CD4-positive, CD25-positive, alpha-beta regulatory T cell (primary cell): ENCODE data around the gene SERINC1. TPM values are rescaled to one million over a fixed set of nuclear protein-coding genes. Genes with fewer than 3 reads are reported as not detected.
A peak's percentile ranks its signal among the peaks of the same experiment; 100 is the strongest.
"Not testable (repeated sequence)": the region's sequence is repeated elsewhere in the genome, so short reads cannot be mapped to it uniquely, and the experiment has no call there.

Experiments used
- ATAC-seq, 2 donors: fragments of 150-1000 bp; cut with Tn5 transposase; one replicate each; pipeline ENCODE4 v1.10.0; 2021; ENCODE audit warnings: low read depth in 2 of 2, moderate number of reproducible peaks in 2 of 2, moderate library complexity in 1 of 2
- DNase-seq, 3 donors: peaks; one replicate each; pipeline versions ENCODE4 v3.0.0 to v3.0.0-alpha.2; 2012 to 2022; ENCODE audit warnings: mixed read lengths in 1 of 3
- H3K27ac ChIP-seq: one replicate; pipeline ENCODE4 v1.7.0; 2013; ENCODE audit warnings: mild to moderate bottlenecking, low read length; ENCODE audit not compliant: insufficient read depth, poor library complexity, severe bottlenecking
- H3K27me3 ChIP-seq: one replicate; pipeline ENCODE4 v1.7.0; 2013; ENCODE audit warnings: low read length; ENCODE audit not compliant: control insufficient read depth, insufficient read depth
- H3K36me3 ChIP-seq: one replicate; pipeline ENCODE4 v1.7.0; 2013; ENCODE audit warnings: mild to moderate bottlenecking, low read length, moderate library complexity; ENCODE audit not compliant: control insufficient read depth, insufficient read depth
- H3K4me1 ChIP-seq: 2 replicates; pipeline ENCODE4 v1.7.0; 2013; ENCODE audit warnings: mild to moderate bottlenecking, low read length; ENCODE audit not compliant: insufficient read depth, control insufficient read depth, poor library complexity, severe bottlenecking
- H3K4me3 ChIP-seq: one replicate; pipeline ENCODE4 v1.7.0; 2013; ENCODE audit warnings: low read depth, mild to moderate bottlenecking, low read length, moderate library complexity
- H3K9me3 ChIP-seq, 2 experiments: 1 replicate in 1 of 2; 2 replicates in 1 of 2; pipeline ENCODE4 v1.7.0; 2013; ENCODE audit warnings: low read length in 2 of 2, mild to moderate bottlenecking in 1 of 2, moderate library complexity in 1 of 2; ENCODE audit not compliant: control insufficient read depth in 2 of 2
- H3K27ac Mint-ChIP-seq, 3 donors: one replicate each; pipeline ENCODE4 v1.8.0; 2020 to 2022; ENCODE audit warnings: mild to moderate bottlenecking in 3 of 3, mixed read lengths in 3 of 3, moderate library complexity in 2 of 3
- H3K27me3 Mint-ChIP-seq: one replicate; pipeline ENCODE4 v1.8.0; 2022; ENCODE audit warnings: mild to moderate bottlenecking, mixed read lengths
- H3K36me3 Mint-ChIP-seq: one replicate; pipeline ENCODE4 v1.8.0; 2020; ENCODE audit warnings: mixed read lengths
- H3K4me1 Mint-ChIP-seq, 4 donors: one replicate each; pipeline ENCODE4 v1.8.0; 2020 to 2022; ENCODE audit warnings: mixed read lengths in 4 of 4, mild to moderate bottlenecking in 1 of 4
- H3K4me3 Mint-ChIP-seq, 4 donors: one replicate each; pipeline ENCODE4 v1.8.0; 2020 to 2022; ENCODE audit warnings: mild to moderate bottlenecking in 4 of 4, mixed read lengths in 4 of 4, moderate library complexity in 3 of 4
- H3K9me3 Mint-ChIP-seq, 7 donors: one replicate each; pipeline ENCODE4 v1.8.0; 2020 to 2022; ENCODE audit warnings: mixed read lengths in 7 of 7, mild to moderate bottlenecking in 3 of 7, moderate library complexity in 2 of 7
- polyA plus RNA-seq, 4 donors: library from polyadenylated mRNA; unstranded; fragments of 300-500 nt; fragmentation: Illumina TruSeq; gene quantifications; one replicate each; pipeline ENCODE4 v1.2.3, GENCODE V29; 2021
- total RNA-seq: library from RNA; stranded (reverse); gene quantifications from one replicate; pipeline ENCODE4 v1.2.3, GENCODE V29; 2022

The SERINC1 gene
- total and polyA plus RNA-seq, 5 donors from 2014 or later, result 139 to 193 (median 160) TPM

GRCh38 chr6:122490607-122491006 lies 19.0 kb upstream of the SERINC1 start:
- H3K36me3 ChIP-seq, result no peaks in the 10 kb centered on the region
- H3K27me3 ChIP-seq, result no peaks in the 10 kb centered on the region
- no peak overlapping the region for H3K27ac ChIP-seq
- Mint-ChIP-seq H3K27me3 (no peaks in the 10 kb centered on the region), H3K36me3 (no peaks in the 10 kb centered on the region), H3K4me1 (peaks cover 0 to 6% (median 3%) of the 10 kb centered on the region in 4 donors), H3K27ac (no peak overlapping the region), H3K4me3 (no peak overlapping the region), H3K9me3 (peaks cover 0 to 2% (median 0%) of the 10 kb centered on the region in 7 donors)
- no peak for DNase-seq
- ATAC-seq, result no peak
- H3K4me3 ChIP-seq, result no peak overlapping the region
- peaks cover 0 to 6% of the 10 kb centered on the region in 2 experiments for H3K9me3 ChIP-seq
- H3K4me1 ChIP-seq, result no peaks in the 10 kb centered on the region

GRCh38 chr6:122484760-122485159 lies 13.2 kb upstream of the SERINC1 start:
- H3K27me3 ChIP-seq, result no peaks in the 10 kb centered on the region
- H3K4me1 Mint-ChIP-seq, result no peaks in the 10 kb centered on the region

GRCh38 chr6:122482750-122483080 lies 11.1 kb upstream of the SERINC1 start:
- no peak overlapping the region for H3K4me3 ChIP-seq
- H3K27ac Mint-ChIP-seq, result no peak overlapping the region
- peaks cover 4% of the 10 kb centered on the region for H3K27me3 Mint-ChIP-seq
- no peaks in the 10 kb centered on the region for H3K9me3 ChIP-seq
- no peak overlapping the region for H3K4me3 Mint-ChIP-seq
- H3K4me1 Mint-ChIP-seq, result no peaks in the 10 kb centered on the region
- no peaks in the 10 kb centered on the region for H3K27me3 ChIP-seq
- H3K27ac ChIP-seq, result no peak overlapping the region
- H3K9me3 Mint-ChIP-seq, result no peaks in the 10 kb centered on the region
- no peak for ATAC-seq
- H3K4me1 ChIP-seq, result no peaks in the 10 kb centered on the region
- H3K36me3 ChIP-seq, result no peaks in the 10 kb centered on the region
- no peak for DNase-seq
- H3K36me3 Mint-ChIP-seq, result no peaks in the 10 kb centered on the region

More at GRCh38 chr6:122484760-122485159, 13.2 kb upstream of the SERINC1 start:
- Histone ChIP-seq H3K36me3 (no peaks in the 10 kb centered on the region), H3K9me3 (no peaks in the 10 kb centered on the region), H3K4me3 (no peak overlapping the region), H3K4me1 (no peaks in the 10 kb centered on the region), H3K27ac (no peak overlapping the region)
- Mint-ChIP-seq H3K27me3 (peaks cover 4% of the 10 kb centered on the region), H3K27ac (no peak overlapping the region), H3K9me3 (no peaks in the 10 kb centered on the region), H3K4me3 (no peak overlapping the region), H3K36me3 (no peaks in the 10 kb centered on the region)
- ATAC-seq, result no peak
- no peak for DNase-seq

GRCh38 chr6:122476131-122476530 lies 4.5 kb upstream of the SERINC1 start:
- H3K27me3 ChIP-seq, result no peaks in the 10 kb centered on the region
- H3K9me3 Mint-ChIP-seq, result no peaks in the 10 kb centered on the region
- H3K27ac ChIP-seq, result no peak overlapping the region
- peaks cover 0 to 12% (median 7%) of the 10 kb centered on the region in 4 donors for H3K4me1 Mint-ChIP-seq
- H3K27ac Mint-ChIP-seq, result no peak overlapping the region
- no peak overlapping the region for H3K4me3 Mint-ChIP-seq
- peaks cover 4% of the 10 kb centered on the region for H3K36me3 Mint-ChIP-seq
- no peak overlapping the region for H3K4me3 ChIP-seq
- peaks cover 6% of the 10 kb centered on the region for H3K27me3 Mint-ChIP-seq
- H3K9me3 ChIP-seq, result no peaks in the 10 kb centered on the region
- ATAC-seq (no peak), DNase-seq (peak in 2 of 3 donors; percentile 42 to 46)
- no peaks in the 10 kb centered on the region for H3K36me3 ChIP-seq
- peaks cover 4% of the 10 kb centered on the region for H3K4me1 ChIP-seq

- Mint-ChIP-seq H3K9me3 (no peaks in the 10 kb centered on the region), H3K4me1 (peaks cover 23 to 49% (median 40%) of the 10 kb centered on the region in 4 donors)
- no peak for DNase-seq
Measured at GRCh38 chr6:122472022-122472340, 374 bp upstream of the SERINC1 start.

GRCh38 chr6:122461885-122462284 lies 9.7 kb downstream of the SERINC1 start:
- Histone ChIP-seq H3K4me1 (peaks cover 62% of the 10 kb centered on the region), H3K36me3 (peaks cover 46% of the 10 kb centered on the region), H3K27ac (no peak overlapping the region), H3K27me3 (no peaks in the 10 kb centered on the region), H3K9me3 (no peaks in the 10 kb centered on the region), H3K4me3 (peak overlapping the region; percentile 62)
- Mint-ChIP-seq H3K4me3 (peak overlapping the region; percentile 37 to 71 (median 52)), H3K9me3 (peaks cover 0 to 1% (median 0%) of the 10 kb centered on the region in 7 donors), H3K27me3 (no peaks in the 10 kb centered on the region), H3K4me1 (peaks cover 71 to 97% (median 83%) of the 10 kb centered on the region in 4 donors), H3K27ac (no peak overlapping the region), H3K36me3 (peaks cover 33% of the 10 kb centered on the region)
- no peak for ATAC-seq
- no peak for DNase-seq

More at GRCh38 chr6:122472022-122472340, 374 bp upstream of the SERINC1 start:
- H3K27ac ChIP-seq, result peak overlapping the region; percentile 99
- H3K4me3 ChIP-seq, result peak overlapping the region; percentile 99
- ATAC-seq, result peak; percentile 45 to 50
- peaks cover 37% of the 10 kb centered on the region for H3K4me1 ChIP-seq
- peaks cover 20% of the 10 kb centered on the region for H3K36me3 Mint-ChIP-seq
- no peaks in the 10 kb centered on the region for H3K9me3 ChIP-seq
- H3K27me3 ChIP-seq, result no peaks in the 10 kb centered on the region
- H3K36me3 ChIP-seq, result peaks cover 7% of the 10 kb centered on the region
- peak overlapping the region; percentile 99 for H3K4me3 Mint-ChIP-seq
- H3K27ac Mint-ChIP-seq, result peak overlapping the region; percentile 100
- H3K27me3 Mint-ChIP-seq, result peaks cover 6% of the 10 kb centered on the region

GRCh38 chr6:122459865-122460416 lies 11.7 kb downstream of the SERINC1 start:
- peak overlapping the region in 2 of 3 donors; percentile 3 to 76 for H3K27ac Mint-ChIP-seq
- H3K4me1 Mint-ChIP-seq, result peaks cover 70 to 92% (median 79%) of the 10 kb centered on the region in 4 donors
- H3K27me3 ChIP-seq, H3K27ac ChIP-seq, H3K27me3 Mint-ChIP-seq, H3K9me3 ChIP-seq, ATAC-seq, DNase-seq, H3K9me3 Mint-ChIP-seq: not testable (repeated sequence)
- peak overlapping the region in 3 of 4 donors; percentile 0 to 56 (median 47) for H3K4me3 Mint-ChIP-seq
- peaks cover 48% of the 10 kb centered on the region for H3K36me3 ChIP-seq
- H3K4me1 ChIP-seq, result peaks cover 52% of the 10 kb centered on the region
- H3K36me3 Mint-ChIP-seq, result peaks cover 34% of the 10 kb centered on the region
- peak overlapping the region; percentile 60 for H3K4me3 ChIP-seq

GRCh38 chr6:122459240-122459639 lies 12.4 kb downstream of the SERINC1 start:
- no peak for DNase-seq
- Mint-ChIP-seq H3K36me3 (peaks cover 36% of the 10 kb centered on the region), H3K27me3 (no peaks in the 10 kb centered on the region), H3K4me3 (peak overlapping the region; percentile 0 to 78 (median 52)), H3K27ac (peak overlapping the region in 1 of 3 donors; percentile 4), H3K4me1 (peaks cover 65 to 92% (median 81%) of the 10 kb centered on the region in 4 donors), H3K9me3 (no peaks in the 10 kb centered on the region)
- peak overlapping the region; percentile 58 for H3K4me3 ChIP-seq
- no peak for ATAC-seq
- H3K27ac ChIP-seq, result peak overlapping the region; percentile 50
- H3K9me3 ChIP-seq, result no peaks in the 10 kb centered on the region
- H3K4me1 ChIP-seq, result peaks cover 52% of the 10 kb centered on the region
- no peaks in the 10 kb centered on the region for H3K27me3 ChIP-seq
- peaks cover 51% of the 10 kb centered on the region for H3K36me3 ChIP-seq
